ENCODE measurements around the gene KATNAL1.
"Not testable (repeated sequence)": the region's sequence is repeated elsewhere in the genome, so short reads cannot be mapped to it uniquely, and the experiment has no call there.

KATNAL1 gene

GRCh38 chr13:30290812-30291436, 16.4 kb downstream of the KATNAL1 start:
- DNase-seq: no peak

- no peak for DNase-seq
These were observed 17.8 kb downstream of the KATNAL1 start for GRCh38 chr13:30289533-30289932.

GRCh38 chr13:30286059-30286458, 21.3 kb downstream of the KATNAL1 start:
- DNase-seq: not testable (repeated sequence)

GRCh38 chr13:30276178-30276577, 31.2 kb downstream of the KATNAL1 start:
- DNase-seq: no peak

- DNase-seq: no peak
These were observed 33.3 kb downstream of the KATNAL1 start for GRCh38 chr13:30274083-30274482.

GRCh38 chr13:30270035-30270434, 37.3 kb downstream of the KATNAL1 start:
- DNase-seq: not testable (repeated sequence)

- no peak for DNase-seq
These were observed 38.7 kb downstream of the KATNAL1 start for GRCh38 chr13:30268673-30269072.

GRCh38 chr13:30266756-30267155, 40.6 kb downstream of the KATNAL1 start:
- no peak for DNase-seq

GRCh38 chr13:30259149-30259733, 48.1 kb downstream of the KATNAL1 start:
- not testable (repeated sequence) for DNase-seq

GRCh38 chr13:30257468-30258099, 49.8 kb downstream of the KATNAL1 start:
- no peak for DNase-seq

GRCh38 chr13:30256713-30257467, 50.5 kb downstream of the KATNAL1 start:
- no peak for DNase-seq

GRCh38 chr13:30255696-30256095, 51.7 kb downstream of the KATNAL1 start:
- DNase-seq: no peak

- DNase-seq: no peak
These were observed 53.5 kb downstream of the KATNAL1 start for GRCh38 chr13:30253830-30254229.

- DNase-seq: no peak
These were observed 59.9 kb downstream of the KATNAL1 start for GRCh38 chr13:30247406-30247805.

- no peak for DNase-seq
These were observed 65.8 kb downstream of the KATNAL1 start for GRCh38 chr13:30241532-30241931.

- DNase-seq: no peak
These were observed 66.7 kb downstream of the KATNAL1 start for GRCh38 chr13:30240608-30241007.

GRCh38 chr13:30235216-30235615, 72.1 kb downstream of the KATNAL1 start:
- no peak for DNase-seq

- no peak for DNase-seq
These were observed 72.7 kb downstream of the KATNAL1 start for GRCh38 chr13:30234619-30235162.

- no peak for DNase-seq
These were observed 82.6 kb downstream of the KATNAL1 start for GRCh38 chr13:30224732-30225131.

GRCh38 chr13:30222254-30222653, 85.1 kb downstream of the KATNAL1 start:
- DNase-seq: no peak

- DNase-seq: no peak
These were observed 91.2 kb downstream of the KATNAL1 start for GRCh38 chr13:30216111-30216510.

- no peak for DNase-seq
These were observed 95.1 kb downstream of the KATNAL1 start for GRCh38 chr13:30212256-30212655.

- DNase-seq: no peak
These were observed 95.6 kb downstream of the KATNAL1 start for GRCh38 chr13:30211745-30212144.

All from stimulated activated CD4-positive, alpha-beta T cell treated with anti-CD3 and anti-CD28 coated beads, Interleukin-4, amount 100 ng/mL, for 4 hours (primary cell).